AG09309 (cell line): ENCODE measurements around the gene WNT11.

ENCODE experiments used
- DNase-seq: peaks from one replicate; pipeline ENCODE4 v3.0.0-alpha.2; 2010; ENCODE audit warnings: low read depth
- H3K4me3 ChIP-seq: 2 replicates; pipeline ENCODE4 v1.5.1; 2011; ENCODE audit warnings: mild to moderate bottlenecking, low read depth, low read length, moderate library complexity; ENCODE audit not compliant: control insufficient read depth
- TF ChIP-seq, protein P1 (sequence below): IDR thresholded peaks from 2 replicates; pipeline ENCODE4 v1.5.1; 2011; ENCODE audit warnings: mild to moderate bottlenecking, low read depth, low read length, inconsistent platforms; ENCODE audit not compliant: insufficient read depth, control insufficient read depth; ENCODE audit errors: missing control alignments

Gene WNT11

DNA sequence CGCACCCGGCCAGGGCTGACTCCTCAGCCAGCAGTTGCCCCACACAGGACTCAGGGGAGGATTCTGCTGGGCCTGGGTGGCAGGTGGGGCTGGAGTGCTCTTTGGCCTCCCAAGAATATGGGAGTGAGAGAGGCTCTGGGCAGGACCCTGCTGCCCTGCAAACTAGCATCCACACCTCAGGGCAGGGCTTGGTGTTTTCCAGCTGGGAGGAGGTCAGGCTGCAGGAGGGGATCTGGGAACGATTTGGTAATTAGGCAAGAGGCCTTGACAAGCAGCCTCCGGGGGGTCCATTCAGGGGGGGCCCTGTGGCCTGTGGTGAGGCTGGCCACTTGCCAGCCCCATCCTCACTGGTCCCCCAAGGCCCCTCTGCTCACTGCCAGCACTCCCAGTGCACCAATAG, 35.8 kb downstream of the WNT11 start:
- DNase-seq, result no peak
- TF ChIP-seq, protein P1, sequence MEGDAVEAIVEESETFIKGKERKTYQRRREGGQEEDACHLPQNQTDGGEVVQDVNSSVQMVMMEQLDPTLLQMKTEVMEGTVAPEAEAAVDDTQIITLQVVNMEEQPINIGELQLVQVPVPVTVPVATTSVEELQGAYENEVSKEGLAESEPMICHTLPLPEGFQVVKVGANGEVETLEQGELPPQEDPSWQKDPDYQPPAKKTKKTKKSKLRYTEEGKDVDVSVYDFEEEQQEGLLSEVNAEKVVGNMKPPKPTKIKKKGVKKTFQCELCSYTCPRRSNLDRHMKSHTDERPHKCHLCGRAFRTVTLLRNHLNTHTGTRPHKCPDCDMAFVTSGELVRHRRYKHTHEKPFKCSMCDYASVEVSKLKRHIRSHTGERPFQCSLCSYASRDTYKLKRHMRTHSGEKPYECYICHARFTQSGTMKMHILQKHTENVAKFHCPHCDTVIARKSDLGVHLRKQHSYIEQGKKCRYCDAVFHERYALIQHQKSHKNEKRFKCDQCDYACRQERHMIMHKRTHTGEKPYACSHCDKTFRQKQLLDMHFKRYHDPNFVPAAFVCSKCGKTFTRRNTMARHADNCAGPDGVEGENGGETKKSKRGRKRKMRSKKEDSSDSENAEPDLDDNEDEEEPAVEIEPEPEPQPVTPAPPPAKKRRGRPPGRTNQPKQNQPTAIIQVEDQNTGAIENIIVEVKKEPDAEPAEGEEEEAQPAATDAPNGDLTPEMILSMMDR, result no peak
- no peak overlapping the region for H3K4me3 ChIP-seq

DNA sequence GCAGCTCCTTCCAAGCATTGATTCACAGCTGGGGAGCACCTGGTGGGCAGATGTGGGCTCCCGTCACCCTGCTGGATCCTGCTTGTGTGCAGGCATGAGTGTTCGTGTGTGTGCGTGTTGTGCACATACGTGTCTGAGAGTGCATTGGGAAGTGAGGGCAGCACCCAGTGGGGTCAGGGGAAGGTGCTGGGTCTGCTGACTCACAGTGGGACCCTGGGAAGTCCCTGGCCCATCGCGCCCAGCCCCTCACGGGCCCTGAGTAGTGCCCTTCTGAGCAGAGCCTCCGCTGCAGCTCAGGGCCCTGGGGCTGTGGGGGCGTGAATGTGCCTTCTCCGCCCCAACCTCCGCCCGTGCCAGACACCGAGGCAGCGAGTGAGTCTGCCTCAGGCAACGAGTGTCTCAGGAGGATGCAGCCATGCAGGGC, 36.8 kb downstream of the WNT11 start:
- DNase-seq, result no peak
- H3K4me3 ChIP-seq, result no peak overlapping the region
- TF ChIP-seq, protein P1, result no peak

DNA sequence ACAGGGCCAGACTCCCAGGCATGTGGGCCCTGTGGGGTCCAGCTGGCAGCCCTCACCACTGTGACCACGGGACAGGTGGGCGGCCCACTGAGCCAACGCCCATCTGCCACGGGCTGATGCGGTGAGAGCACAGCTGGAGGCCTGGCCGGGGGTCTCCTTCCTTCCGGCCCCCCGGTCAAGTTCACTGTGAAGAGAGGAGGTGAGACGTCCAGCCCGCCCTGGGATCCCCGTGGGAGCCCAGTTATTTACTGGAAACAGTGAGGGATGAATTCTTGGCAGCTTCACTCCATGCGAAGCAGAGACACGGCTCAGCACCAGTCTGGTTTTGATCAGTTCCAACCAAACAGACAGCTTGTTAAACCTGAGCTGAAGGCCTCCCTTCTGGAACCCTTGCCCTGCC, 38.7 kb downstream of the WNT11 start:
- H3K4me3 ChIP-seq, result no peak overlapping the region
- TF ChIP-seq, protein P1, result no peak
- DNase-seq, result no peak

DNA sequence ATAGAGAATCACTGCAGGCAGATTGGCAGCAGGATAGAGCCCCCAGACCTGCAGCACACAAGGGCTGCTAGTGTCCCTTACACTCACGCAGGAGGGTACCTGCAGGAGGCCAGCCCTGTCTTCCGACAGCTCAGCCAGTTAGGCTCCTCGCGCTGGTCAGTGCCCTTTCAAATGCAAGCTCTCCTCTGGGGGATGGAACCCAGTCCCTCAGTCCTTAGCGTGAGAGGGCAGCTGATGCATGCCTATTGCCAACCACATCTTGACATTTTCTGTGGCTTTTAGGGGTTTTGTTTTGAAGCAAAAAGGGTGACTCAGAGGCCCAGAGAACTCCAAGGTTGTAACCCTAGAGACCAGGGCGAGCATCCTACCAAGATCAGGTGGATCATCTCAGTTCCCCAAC, 40.0 kb downstream of the WNT11 start:
- TF ChIP-seq, protein P1, result no peak
- DNase-seq, result no peak

DNA sequence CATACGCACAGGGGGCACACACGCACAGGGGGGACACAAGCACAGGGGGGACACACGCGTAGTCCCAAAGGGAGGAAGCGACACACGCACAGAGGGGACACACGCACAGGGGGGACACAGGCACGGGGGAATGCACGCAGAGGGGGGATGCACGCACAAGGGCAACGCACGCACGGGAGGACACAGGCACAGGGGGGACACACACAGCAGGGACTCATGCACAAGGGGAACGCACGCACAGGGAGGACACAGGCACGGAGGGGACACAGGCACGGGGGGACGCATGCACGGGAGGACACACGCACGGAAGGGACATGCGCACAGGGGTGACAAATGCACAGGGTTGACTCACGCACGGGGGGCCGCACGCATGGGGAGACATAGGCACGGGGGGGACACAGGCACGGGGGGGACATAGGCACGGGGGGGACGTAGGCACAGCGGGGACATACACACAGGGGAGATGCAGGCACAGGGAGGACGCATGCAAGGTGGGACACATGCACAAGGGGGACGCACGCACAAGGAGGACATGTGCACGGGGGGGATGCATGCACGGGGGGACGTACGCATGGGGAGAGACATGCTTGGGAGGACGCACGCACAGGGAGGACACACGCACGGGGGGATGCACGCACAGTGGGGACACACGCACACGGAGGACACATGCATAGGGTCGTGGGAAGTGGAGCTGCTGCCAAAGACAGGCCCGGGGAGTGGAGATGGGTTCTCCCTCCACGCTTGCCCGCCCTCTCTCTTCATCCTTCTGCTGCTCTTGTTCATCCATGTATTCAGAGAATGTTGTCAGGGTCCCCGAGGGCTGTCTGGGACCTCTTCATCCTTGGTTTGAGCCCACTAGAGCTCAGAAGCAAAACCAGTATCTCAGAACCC, 41.2 kb downstream of the WNT11 start:
- no peak overlapping the region for H3K4me3 ChIP-seq
- no peak for DNase-seq
- TF ChIP-seq, protein P1, result no peak

More for the DNA sequence above, 40.0 kb downstream of the WNT11 start:
- no peak overlapping the region for H3K4me3 ChIP-seq

DNA sequence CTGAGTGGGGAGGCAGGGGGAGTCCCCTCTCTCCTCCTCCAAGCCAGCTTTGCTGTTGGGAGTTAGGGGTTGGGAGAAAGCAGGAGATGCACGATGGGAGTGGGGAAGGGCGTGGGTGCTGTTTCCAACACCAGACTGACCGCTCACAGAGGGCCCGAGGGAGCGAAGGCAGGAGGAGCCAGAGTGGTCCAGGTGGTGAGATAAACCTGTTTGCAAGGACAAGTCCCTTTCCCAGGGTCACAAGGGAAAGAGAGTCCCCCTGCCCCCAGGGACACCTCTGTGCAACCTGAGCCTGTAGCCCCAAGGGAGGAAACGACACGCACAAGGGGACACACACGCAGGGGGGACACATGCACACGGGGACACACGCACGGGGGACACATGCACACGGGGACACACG, 42.2 kb downstream of the WNT11 start:
- H3K4me3 ChIP-seq, result no peak overlapping the region
- TF ChIP-seq, protein P1, result no peak
- no peak for DNase-seq
